Thyroid gland (tissue), 4 donors: ENCODE data around the gene HNRNPA0. TPM values are rescaled to one million over a fixed set of nuclear protein-coding genes. Genes with fewer than 3 reads are reported as not detected.

Experiments
- DNase-seq, 2 donors: peaks; one replicate each; pipeline ENCODE4 v3.0.0-alpha.2; 2019
- H3K27ac ChIP-seq, 3 donors: fragments of 200-600 bp; sonication (generic); 1 replicate in 2 of 3; 2 replicates in 1 of 3; pipeline ENCODE4 v1.5.1; 2016 to 2019; ENCODE audit warnings: mild to moderate bottlenecking in 1 of 3, moderate library complexity in 1 of 3
- H3K27me3 ChIP-seq: fragments of 200-600 bp; sonication (generic); one replicate; pipeline ENCODE4 v1.5.1; 2019
- H3K36me3 ChIP-seq, 2 donors: fragments of 200-600 bp; sonication (generic); one replicate each; pipeline ENCODE4 v1.5.1; 2016 to 2019
- H3K4me1 ChIP-seq, 2 donors: fragments of 200-600 bp; sonication (generic); one replicate each; pipeline ENCODE4 v1.5.1; 2017 to 2019
- H3K4me3 ChIP-seq, 3 donors: fragments of 200-600 bp; sonication (generic); replicated peaks in 1 of 3; 1 replicate in 2 of 3; 2 replicates in 1 of 3; pipeline ENCODE4 v1.5.1; 2016; ENCODE audit warnings: mild to moderate bottlenecking in 1 of 3
- H3K9me3 ChIP-seq: fragments of 200-600 bp; sonication (generic); one replicate; pipeline ENCODE4 v1.5.1; 2017
- CTCF ChIP-seq, 6 experiments: fragments of 200-600 bp in 3 of 6; fragments of 450-650 bp in 3 of 6; sonication (generic) in 3 of 6; IDR thresholded peaks; one replicate each; pipeline ENCODE4 v1.5.1; 2016 to 2019; ENCODE audit warnings: antibody characterized with exemption in 6 of 6, mild to moderate bottlenecking in 2 of 6, inconsistent platforms in 1 of 6, moderate library complexity in 1 of 6
- POLR2A ChIP-seq, 2 donors: fragments of 450-650 bp; IDR thresholded peaks; one replicate each; pipeline ENCODE4 v1.6.1; 2017; ENCODE audit warnings: antibody characterized with exemption in 2 of 2, mild to moderate bottlenecking in 2 of 2, moderate library complexity in 1 of 2
- WGBS, 2 donors: methylation state at CpG; one replicate each; pipeline ENCODE4 v1.1.5; 2017; 5-methylcytosine and 5-hydroxymethylcytosine counted together
- intact Hi-C: fragments of 100-400 bp; cut with DNase I; formaldehyde crosslinking; loops from one replicate; pipeline ENCODE4 v1.15.1; 2023
- total RNA-seq, 4 donors: library from RNA; depleted of rRNA; stranded (reverse); fragments of >200 nt; gene quantifications; one replicate each; pipeline ENCODE4 v1.2.3, GENCODE V29; 2016

HNRNPA0 gene
- total RNA-seq, 4 donors from 2014 or later: 10.6 to 14.1 (median 12.4) TPM

- Histone ChIP-seq H3K27ac (no peak overlapping the region), H3K9me3 (no peaks in the 10 kb centered on the region), H3K4me1 (peaks cover 11 to 34% of the 10 kb centered on the region in 2 donors), H3K27me3 (no peaks in the 10 kb centered on the region), H3K36me3 (no peaks in the 10 kb centered on the region), H3K4me3 (no peak overlapping the region)
- DNase-seq: no peak
- intact Hi-C loops: no loop called here
- TF ChIP-seq POLR2A (IDR thresholded peaks at IDR 0.05) (no peak), CTCF (IDR thresholded peaks at IDR 0.05) (no peak)
- WGBS, 2 donors: 97 to 100% methylated on average over 1 of the region's 1 CpG
Measured at GRCh38 chr5:137715456-137715855, 38.7 kb downstream of the HNRNPA0 start.

GRCh38 chr5:137714946-137715345, 39.2 kb downstream of the HNRNPA0 start:
- intact Hi-C loops: no loop called here
- no peak overlapping the region for H3K27ac ChIP-seq
- no peaks in the 10 kb centered on the region for H3K27me3 ChIP-seq
- DNase-seq: no peak
- H3K4me3 ChIP-seq: no peak overlapping the region
- no peaks in the 10 kb centered on the region for H3K36me3 ChIP-seq
- peaks cover 11 to 34% of the 10 kb centered on the region in 2 donors for H3K4me1 ChIP-seq
- no peak for TF ChIP-seq POLR2A (IDR thresholded peaks at IDR 0.05)
- no peak for TF ChIP-seq CTCF (IDR thresholded peaks at IDR 0.05)
- H3K9me3 ChIP-seq: no peaks in the 10 kb centered on the region

GRCh38 chr5:137714494-137714893, 39.7 kb downstream of the HNRNPA0 start:
- Histone ChIP-seq H3K27ac (no peak overlapping the region), H3K36me3 (no peaks in the 10 kb centered on the region), H3K4me1 (peaks cover 11 to 34% of the 10 kb centered on the region in 2 donors), H3K9me3 (no peaks in the 10 kb centered on the region), H3K4me3 (no peak overlapping the region), H3K27me3 (no peaks in the 10 kb centered on the region)
- 91 to 96% methylated on average over 2 of the region's 2 CpGs for WGBS, 2 donors
- intact Hi-C loops: no loop called here
- no peak for DNase-seq
- TF ChIP-seq CTCF (IDR thresholded peaks at IDR 0.05) (no peak), POLR2A (IDR thresholded peaks at IDR 0.05) (no peak)

- Histone ChIP-seq H3K27ac (peak overlapping the region; percentile 41 to 47 (median 46)), H3K4me3 (no peak overlapping the region), H3K4me1 (peaks cover 18 to 39% of the 10 kb centered on the region in 2 donors), H3K36me3 (no peaks in the 10 kb centered on the region), H3K9me3 (no peaks in the 10 kb centered on the region), H3K27me3 (no peaks in the 10 kb centered on the region)
- intact Hi-C loops: no loop called here
- WGBS, 2 donors: 80 to 86% methylated on average over 2 of the region's 2 CpGs
- TF ChIP-seq CTCF (IDR thresholded peaks at IDR 0.05): no peak
- no peak for TF ChIP-seq POLR2A (IDR thresholded peaks at IDR 0.05)
- peak in 1 of 2 donors; percentile 29 for DNase-seq
Measured at GRCh38 chr5:137712139-137712667, 42.0 kb downstream of the HNRNPA0 start.

DNA sequence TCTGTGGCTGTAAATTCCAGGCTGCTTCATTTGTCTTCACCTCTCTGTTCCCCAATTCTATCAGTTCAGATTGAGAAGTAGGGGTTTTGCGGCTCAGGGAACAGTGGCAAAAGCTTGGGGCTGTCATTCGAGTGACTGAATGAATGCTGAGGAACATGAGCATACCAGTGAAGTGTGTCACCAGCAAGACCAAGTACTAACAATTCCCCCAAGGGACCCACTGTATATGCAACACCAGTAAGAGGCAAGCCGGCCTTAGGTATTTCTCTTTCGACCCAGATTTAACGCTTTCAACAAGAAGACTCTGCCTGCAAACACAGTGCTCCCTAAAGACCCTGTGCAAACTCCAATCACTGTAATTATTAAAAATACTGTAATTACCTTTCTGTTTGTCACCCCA, 44.1 kb downstream of the HNRNPA0 start:
- peaks cover 18 to 40% of the 10 kb centered on the region in 2 donors for H3K4me1 ChIP-seq
- H3K9me3 ChIP-seq: no peaks in the 10 kb centered on the region
- no peaks in the 10 kb centered on the region for H3K36me3 ChIP-seq
- intact Hi-C loops: no loop called here
- H3K4me3 ChIP-seq: no peak overlapping the region
- no peak overlapping the region for H3K27ac ChIP-seq
- DNase-seq: no peak
- H3K27me3 ChIP-seq: no peaks in the 10 kb centered on the region
- TF ChIP-seq POLR2A (IDR thresholded peaks at IDR 0.05) (no peak), CTCF (IDR thresholded peaks at IDR 0.05) (no peak)
- 89 to 95% methylated on average over 5 of the region's 5 CpGs for WGBS, 2 donors
